Germinal center (tissue), 1 donor: ENCODE data around the gene OR51T1.

ENCODE experiments used
- DNase-seq: peaks from one replicate; pipeline ENCODE4 v3.0.0; 2012; ENCODE audit warnings: mixed read lengths, low spot score

The OR51T1 gene

GRCh38 chr11:4926608-4927007 is 44.9 kb downstream of the OR51T1 start:
- DNase-seq: no peak
